Neural crest cell (in vitro differentiated cells): ENCODE results near the gene SRGAP3. TPM values are rescaled to one million over a fixed set of nuclear protein-coding genes. Genes with fewer than 3 reads are reported as not detected.

ENCODE experiments used
- DNase-seq: peaks from one replicate; pipeline ENCODE4 v3.0.0; 2021; ENCODE audit warnings: low read depth, mixed read lengths, low spot score
- H3K27ac Mint-ChIP-seq: one replicate; pipeline ENCODE4 v1.8.0; 2021; ENCODE audit warnings: mild to moderate bottlenecking, mixed read lengths; ENCODE audit not compliant: unreplicated experiment
- H3K27me3 Mint-ChIP-seq: 2 replicates; pipeline ENCODE4 v1.8.0; 2021; ENCODE audit warnings: low read depth, mild to moderate bottlenecking, mixed read lengths
- H3K36me3 Mint-ChIP-seq: 2 replicates; pipeline ENCODE4 v1.8.0; 2021; ENCODE audit warnings: low read depth, mild to moderate bottlenecking, mixed read lengths
- H3K4me1 Mint-ChIP-seq: 2 replicates; pipeline ENCODE4 v1.8.0; 2021; ENCODE audit warnings: mixed read lengths
- H3K4me3 Mint-ChIP-seq: one replicate; pipeline ENCODE4 v1.8.0; 2021; ENCODE audit warnings: mild to moderate bottlenecking, mixed read lengths
- H3K9me3 Mint-ChIP-seq: 2 replicates; pipeline ENCODE4 v1.8.0; 2021; ENCODE audit warnings: mixed read lengths
- CTCF ChIP-seq: fragments of 200-600 bp; sonication (generic); conservative IDR thresholded peaks from 2 replicates; pipeline ENCODE4 v1.5.0; 2021; ENCODE audit warnings: antibody characterized with exemption, mild to moderate bottlenecking
- total RNA-seq: library from RNA; stranded (reverse); gene quantifications from 2 replicates; pipeline ENCODE4 v1.2.1, GENCODE V29; 2021

Gene SRGAP3
- total RNA-seq, 1 donor from 2014 or later = 58.4 TPM

- TF ChIP-seq CTCF = no peak
- Mint-ChIP-seq H3K9me3 (peaks cover 16% of the 10 kb centered on the region), H3K27ac (no peak overlapping the region)
Measured at GRCh38 chr3:9146367-9147071, 102.9 kb downstream of the SRGAP3 start.

GRCh38 chr3:9143184-9143583 is 106.3 kb downstream of the SRGAP3 start:
- no peak for TF ChIP-seq CTCF
- no peak for DNase-seq
- peaks cover 22% of the 10 kb centered on the region for H3K4me1 Mint-ChIP-seq
- H3K27ac Mint-ChIP-seq = no peak overlapping the region
- no peak overlapping the region for H3K4me3 Mint-ChIP-seq
- H3K27me3 Mint-ChIP-seq = no peaks in the 10 kb centered on the region
- peaks cover 21% of the 10 kb centered on the region for H3K36me3 Mint-ChIP-seq
- peaks cover 7% of the 10 kb centered on the region for H3K9me3 Mint-ChIP-seq

More at GRCh38 chr3:9146367-9147071, 102.9 kb downstream of the SRGAP3 start:
- H3K36me3 Mint-ChIP-seq = peaks cover 35% of the 10 kb centered on the region
- H3K27me3 Mint-ChIP-seq = no peaks in the 10 kb centered on the region
- DNase-seq = no peak
- H3K4me1 Mint-ChIP-seq = peaks cover 25% of the 10 kb centered on the region
- H3K4me3 Mint-ChIP-seq = no peak overlapping the region

GRCh38 chr3:9142362-9142761 is 107.1 kb downstream of the SRGAP3 start:
- no peak for DNase-seq
- TF ChIP-seq CTCF = no peak
- H3K4me1 Mint-ChIP-seq = peaks cover 26% of the 10 kb centered on the region
- no peak overlapping the region for H3K4me3 Mint-ChIP-seq
- H3K9me3 Mint-ChIP-seq = peaks cover 7% of the 10 kb centered on the region
- H3K27ac Mint-ChIP-seq = no peak overlapping the region
- peaks cover 21% of the 10 kb centered on the region for H3K36me3 Mint-ChIP-seq
- no peaks in the 10 kb centered on the region for H3K27me3 Mint-ChIP-seq

GRCh38 chr3:9141928-9142289 is 107.5 kb downstream of the SRGAP3 start:
- no peak overlapping the region for H3K27ac Mint-ChIP-seq
- H3K27me3 Mint-ChIP-seq = no peaks in the 10 kb centered on the region
- H3K4me1 Mint-ChIP-seq = peaks cover 30% of the 10 kb centered on the region
- peaks cover 7% of the 10 kb centered on the region for H3K9me3 Mint-ChIP-seq
- no peak overlapping the region for H3K4me3 Mint-ChIP-seq
- no peak for DNase-seq
- TF ChIP-seq CTCF = no peak
- H3K36me3 Mint-ChIP-seq = peaks cover 21% of the 10 kb centered on the region

GRCh38 chr3:9139366-9139765 is 110.1 kb downstream of the SRGAP3 start:
- Mint-ChIP-seq H3K36me3 (peaks cover 11% of the 10 kb centered on the region), H3K9me3 (peaks cover 3% of the 10 kb centered on the region), H3K27ac (no peak overlapping the region), H3K4me1 (peaks cover 45% of the 10 kb centered on the region), H3K27me3 (no peaks in the 10 kb centered on the region), H3K4me3 (no peak overlapping the region)
- no peak for DNase-seq
- no peak for TF ChIP-seq CTCF
